Liver (tissue), 9 donors: ENCODE results near the gene TTC39C. TPM values are rescaled to one million over a fixed set of nuclear protein-coding genes. Genes with fewer than 3 reads are reported as not detected.

Experiments
- DNase-seq: peaks from one replicate; pipeline ENCODE4 v3.0.0-alpha.2; 2017; ENCODE audit warnings: low spot score
- H3K27ac ChIP-seq, 2 donors: one replicate each; pipeline ENCODE4 v1.7.0; 2013; ENCODE audit warnings: inconsistent platforms in 2 of 2, low read length in 2 of 2, control low read depth in 1 of 2, low read depth in 1 of 2, mild to moderate bottlenecking in 1 of 2
- H3K27me3 ChIP-seq, 4 donors: one replicate each; pipeline versions ENCODE4 v1.6.1 to v1.7.0; 2013; ENCODE audit warnings: low read length in 3 of 4, inconsistent platforms in 1 of 4, mild to moderate bottlenecking in 1 of 4, moderate library complexity in 1 of 4; ENCODE audit not compliant: control insufficient read depth in 4 of 4, insufficient read depth in 4 of 4
- H3K36me3 ChIP-seq, 4 donors: one replicate each; pipeline versions ENCODE4 v1.6.1 to v1.7.0; 2013; ENCODE audit warnings: low read length in 3 of 4, mild to moderate bottlenecking in 3 of 4, low read depth in 1 of 4, moderate library complexity in 1 of 4; ENCODE audit not compliant: control insufficient read depth in 4 of 4, insufficient read depth in 3 of 4
- H3K4me1 ChIP-seq, 4 donors: one replicate each; pipeline versions ENCODE4 v1.6.1 to v1.7.0; 2013; ENCODE audit warnings: low read length in 3 of 4, mild to moderate bottlenecking in 3 of 4, moderate library complexity in 1 of 4; ENCODE audit not compliant: control insufficient read depth in 4 of 4, insufficient read depth in 4 of 4
- H3K4me3 ChIP-seq, 3 donors: one replicate each; pipeline versions ENCODE4 v1.6.1 to v1.7.0; 2013; ENCODE audit warnings: low read length in 3 of 3, control low read depth in 1 of 3, low read depth in 1 of 3, mild to moderate bottlenecking in 1 of 3
- H3K9ac ChIP-seq, 2 donors: one replicate each; pipeline ENCODE4 v1.7.0; 2013; ENCODE audit warnings: low read length in 2 of 2, mild to moderate bottlenecking in 2 of 2, moderate library complexity in 2 of 2, control low read depth in 1 of 2, low read depth in 1 of 2
- H3K9me3 ChIP-seq, 4 donors: one replicate each; pipeline versions ENCODE4 v1.6.1 to v1.7.0; 2013; ENCODE audit warnings: low read length in 3 of 4; ENCODE audit not compliant: control insufficient read depth in 4 of 4
- ATF3 ChIP-seq: IDR thresholded peaks from 2 replicates; pipeline ENCODE4 v1.6.1; 2016; ENCODE audit warnings: antibody characterized with exemption
- CTCF ChIP-seq: fragments of 150-350 bp; IDR thresholded peaks from 2 replicates; pipeline ENCODE4 v1.5.1; 2017; ENCODE audit warnings: improper control_type of control experiment, low read depth, low read length; ENCODE audit not compliant: missing input control
- EGR1 ChIP-seq, 2 donors: IDR thresholded peaks; 2 replicates each; pipeline ENCODE4 v1.6.1; 2016 to 2018; ENCODE audit warnings: antibody characterized with exemption in 2 of 2, low read depth in 2 of 2
- FOXA1 ChIP-seq: IDR thresholded peaks from 2 replicates; pipeline ENCODE4 v1.6.1; 2016; ENCODE audit warnings: antibody characterized with exemption
- FOXA2 ChIP-seq: IDR thresholded peaks from 2 replicates; pipeline ENCODE4 v1.6.1; 2016; ENCODE audit warnings: antibody characterized with exemption
- GABPA ChIP-seq, 2 donors: IDR thresholded peaks in 1 of 2; conservative IDR thresholded peaks in 1 of 2; 2 replicates each; pipeline ENCODE4 v1.6.1; 2016; ENCODE audit warnings: antibody characterized with exemption in 2 of 2, mild to moderate bottlenecking in 1 of 2, moderate library complexity in 1 of 2
- HNF4A ChIP-seq, 2 donors: conservative IDR thresholded peaks; 2 replicates each; pipeline ENCODE4 v1.6.1; 2016; ENCODE audit warnings: antibody characterized with exemption in 2 of 2, mild to moderate bottlenecking in 2 of 2
- HNF4G ChIP-seq: IDR thresholded peaks from 2 replicates; pipeline ENCODE4 v1.6.1; 2016; ENCODE audit warnings: antibody characterized with exemption
- JUND ChIP-seq, 2 donors: IDR thresholded peaks; 2 replicates each; pipeline ENCODE4 v1.6.1; 2016; ENCODE audit warnings: antibody characterized with exemption in 2 of 2
- MAX ChIP-seq: IDR thresholded peaks from 2 replicates; pipeline ENCODE4 v1.6.1; 2016; ENCODE audit warnings: antibody characterized with exemption
- NR2F2 ChIP-seq: IDR thresholded peaks from 2 replicates; pipeline ENCODE4 v1.6.1; 2016; ENCODE audit warnings: antibody characterized with exemption
- RAD21 ChIP-seq, 2 donors: IDR thresholded peaks; 2 replicates each; pipeline ENCODE4 v1.6.1; 2016; ENCODE audit warnings: antibody characterized with exemption in 2 of 2, mild to moderate bottlenecking in 2 of 2
- REST ChIP-seq: IDR thresholded peaks from 2 replicates; pipeline ENCODE4 v1.6.1; 2016; ENCODE audit warnings: antibody characterized with exemption, mild to moderate bottlenecking
- RXRA ChIP-seq, 2 donors: IDR thresholded peaks; 2 replicates each; pipeline ENCODE4 v1.6.1; 2017 to 2018; ENCODE audit warnings: antibody characterized with exemption in 2 of 2, mild to moderate bottlenecking in 1 of 2
- SP1 ChIP-seq: IDR thresholded peaks from 2 replicates; pipeline ENCODE4 v1.6.1; 2018; ENCODE audit warnings: antibody characterized with exemption, mild to moderate bottlenecking
- TAF1 ChIP-seq: conservative IDR thresholded peaks from 2 replicates; pipeline ENCODE4 v1.6.1; 2016; ENCODE audit warnings: antibody characterized with exemption, mild to moderate bottlenecking
- YY1 ChIP-seq: IDR thresholded peaks from 2 replicates; pipeline ENCODE4 v1.6.1; 2016; ENCODE audit warnings: antibody characterized with exemption, mild to moderate bottlenecking
- ZBTB33 ChIP-seq: IDR thresholded peaks from 2 replicates; pipeline ENCODE4 v1.6.1; 2016; ENCODE audit warnings: antibody characterized with exemption
- WGBS: extraction: QIAGEN DNeasy Blood & Tissue Kit; methylation state at CpG from one replicate; pipeline ENCODE4 v1.1.7; 2013; 5-methylcytosine and 5-hydroxymethylcytosine counted together
- polyA plus RNA-seq, 2 donors: library from polyadenylated mRNA; stranded (reverse) in 1 of 2; unstranded in 1 of 2; fragments of 200-250 nt in 1 of 2; fragments of >200 nt in 1 of 2; fragmentation: Nextera tagmentation in 1 of 2; extraction: Ambion mirVana in 1 of 2; gene quantifications; one replicate each; pipeline versions ENCODE4 v1.2.1 to v1.2.3, GENCODE V29; 2013 to 2015
- total RNA-seq, 2 donors: library from RNA; depleted of rRNA; stranded (reverse); fragments of >200 nt; gene quantifications; one replicate each; pipeline ENCODE4 v1.2.3, GENCODE V29; 2014
- donor health status: healthy.
- donor health status: healthy.
- donor health status: healthy.
- donor health status: healthy.
- donor health status: healthy.

TTC39C gene
- total and polyA plus RNA-seq, 4 donors: 22.8 to 55.1 (median 38.6) TPM

- TF ChIP-seq ATF3 (no peak), RXRA (IDR thresholded peaks at IDR 0.05) (no peak), JUND (IDR thresholded peaks at IDR 0.05) (no peak), NR2F2 (no peak), FOXA2 (no peak)
- Histone ChIP-seq H3K9ac (no peak overlapping the region), H3K4me3 (no peak overlapping the region), H3K9me3 (no peaks in the 10 kb centered on the region), H3K27me3 (no peaks in the 10 kb centered on the region), H3K4me1 (peaks cover 5 to 24% (median 21%) of the 10 kb centered on the region in 4 donors), H3K27ac (no peak overlapping the region), H3K36me3 (no peaks in the 10 kb centered on the region)
- DNase-seq: no peak
- WGBS: 81% methylated on average over 9 of the region's 9 CpGs
Observed at GRCh38 chr18:23967321-23968089, 47.0 kb upstream of the TTC39C start.

- no peaks in the 10 kb centered on the region for H3K36me3 ChIP-seq
- no peaks in the 10 kb centered on the region for H3K9me3 ChIP-seq
- no peak overlapping the region for H3K27ac ChIP-seq
- no peak for TF ChIP-seq FOXA2
- no peak for TF ChIP-seq CTCF
- no peak for TF ChIP-seq HNF4A (conservative IDR thresholded peaks at IDR 0.05)
- TF ChIP-seq TAF1: no peak
- no peak for TF ChIP-seq YY1
- no peak for TF ChIP-seq ZBTB33
- no peak for TF ChIP-seq JUND (IDR thresholded peaks at IDR 0.05)
- TF ChIP-seq EGR1 (IDR thresholded peaks at IDR 0.05; ENCODE audit: low read depth in 2 of 2): no peak
- TF ChIP-seq NR2F2: no peak
- TF ChIP-seq SP1: no peak
- no peak for TF ChIP-seq ATF3
- TF ChIP-seq MAX: no peak
- no peak for TF ChIP-seq HNF4G
- no peak for TF ChIP-seq REST
- TF ChIP-seq RXRA (IDR thresholded peaks at IDR 0.05): no peak
- no peak for TF ChIP-seq RAD21 (IDR thresholded peaks at IDR 0.05)
- no peak for TF ChIP-seq GABPA (IDR thresholded peaks at IDR 0.05 in 1 of 2, conservative IDR thresholded peaks at IDR 0.05 in 1 of 2)
- no peak for TF ChIP-seq FOXA1
- H3K9ac ChIP-seq: no peak overlapping the region
- 98% methylated on average over 4 of the region's 4 CpGs for WGBS
- peaks cover 5 to 17% (median 15%) of the 10 kb centered on the region in 4 donors for H3K4me1 ChIP-seq
- H3K4me3 ChIP-seq: no peak overlapping the region
- no peak for DNase-seq
- no peaks in the 10 kb centered on the region for H3K27me3 ChIP-seq
Observed at GRCh38 chr18:23968638-23969604, 45.6 kb upstream of the TTC39C start.
